ENCODE data around the gene SH3PXD2A. TPM values are rescaled to one million over a fixed set of nuclear protein-coding genes. Genes with fewer than 3 reads are reported as not detected.
A peak's percentile ranks its signal among the peaks of the same experiment; 100 is the strongest.

SH3PXD2A gene
- total RNA-seq, 2 donors from 2014 or later = 14.6 to 18.2 TPM

- Histone ChIP-seq H3K4me1 (peaks cover 0 to 39% of the 10 kb centered on the region in 2 donors), H3K27ac (no peak overlapping the region), H3K9me3 (no peaks in the 10 kb centered on the region), H3K36me3 (no peaks in the 10 kb centered on the region), H3K4me3 (no peak overlapping the region), H3K27me3 (no peaks in the 10 kb centered on the region)
- no peak for TF ChIP-seq CTCF (IDR thresholded peaks at IDR 0.05)
- no peak for DNase-seq (ENCODE audit: low spot score)
These were observed 105.6 kb downstream of the SH3PXD2A start for GRCh38 chr10:103749779-103750178.

GRCh38 chr10:103748020-103748419 is 107.4 kb downstream of the SH3PXD2A start:
- Histone ChIP-seq H3K9me3 (no peaks in the 10 kb centered on the region), H3K36me3 (no peaks in the 10 kb centered on the region), H3K27me3 (no peaks in the 10 kb centered on the region), H3K4me1 (peaks cover 0 to 39% of the 10 kb centered on the region in 2 donors), H3K4me3 (no peak overlapping the region), H3K27ac (no peak overlapping the region)
- no peak for DNase-seq (ENCODE audit: low spot score)
- no peak for TF ChIP-seq CTCF (IDR thresholded peaks at IDR 0.05)

- Histone ChIP-seq H3K4me1 (peaks cover 0 to 37% of the 10 kb centered on the region in 2 donors), H3K36me3 (no peaks in the 10 kb centered on the region), H3K4me3 (no peak overlapping the region), H3K9me3 (no peaks in the 10 kb centered on the region), H3K27me3 (no peaks in the 10 kb centered on the region), H3K27ac (peak overlapping the region in 1 of 2 donors; percentile 31)
- no peak for DNase-seq (ENCODE audit: low spot score)
- TF ChIP-seq CTCF (IDR thresholded peaks at IDR 0.05) = no peak
These were observed 108.0 kb downstream of the SH3PXD2A start for GRCh38 chr10:103747193-103747865.

- no peaks in the 10 kb centered on the region for H3K27me3 ChIP-seq
- H3K4me3 ChIP-seq = no peak overlapping the region
- no peak overlapping the region for H3K27ac ChIP-seq
- H3K4me1 ChIP-seq = peaks cover 0 to 32% of the 10 kb centered on the region in 2 donors
- H3K36me3 ChIP-seq = no peaks in the 10 kb centered on the region
- H3K9me3 ChIP-seq = no peaks in the 10 kb centered on the region
- TF ChIP-seq CTCF (IDR thresholded peaks at IDR 0.05) = no peak
- no peak for DNase-seq (ENCODE audit: low spot score)
These were observed 108.8 kb downstream of the SH3PXD2A start for GRCh38 chr10:103746598-103746997.

- Histone ChIP-seq H3K9me3 (no peaks in the 10 kb centered on the region), H3K4me1 (peaks cover 0 to 29% of the 10 kb centered on the region in 2 donors), H3K4me3 (no peak overlapping the region), H3K36me3 (no peaks in the 10 kb centered on the region), H3K27ac (peak overlapping the region in 1 of 2 donors; percentile 26), H3K27me3 (no peaks in the 10 kb centered on the region)
- no peak for DNase-seq (ENCODE audit: low spot score)
- no peak for TF ChIP-seq CTCF (IDR thresholded peaks at IDR 0.05)
These were observed 109.8 kb downstream of the SH3PXD2A start for GRCh38 chr10:103745341-103746247.

All from right atrium auricular region (tissue), 2 donors.